Measurements from ENCODE around the gene NFIX.

NFIX gene

DNA sequence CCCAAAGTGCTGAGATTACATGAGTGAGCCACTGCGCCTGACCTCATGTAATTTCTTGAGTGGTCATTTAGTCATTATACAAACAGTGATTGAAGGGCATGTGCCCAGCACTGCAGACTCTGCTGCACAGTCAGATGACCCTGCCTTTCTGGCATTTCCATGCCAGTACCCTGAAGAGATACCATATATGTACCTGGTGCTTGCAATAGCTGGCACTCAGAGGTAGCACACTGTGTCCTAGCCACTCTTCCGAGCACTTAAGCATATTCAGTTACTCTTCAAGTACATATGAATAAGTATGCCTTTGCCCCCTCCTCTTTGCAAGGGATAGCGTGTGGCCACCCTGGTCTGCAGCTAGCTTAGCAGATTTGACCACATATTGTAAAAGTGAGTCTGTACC is 139.4 kb downstream of the NFIX start:
- DNase-seq = no peak

DNA sequence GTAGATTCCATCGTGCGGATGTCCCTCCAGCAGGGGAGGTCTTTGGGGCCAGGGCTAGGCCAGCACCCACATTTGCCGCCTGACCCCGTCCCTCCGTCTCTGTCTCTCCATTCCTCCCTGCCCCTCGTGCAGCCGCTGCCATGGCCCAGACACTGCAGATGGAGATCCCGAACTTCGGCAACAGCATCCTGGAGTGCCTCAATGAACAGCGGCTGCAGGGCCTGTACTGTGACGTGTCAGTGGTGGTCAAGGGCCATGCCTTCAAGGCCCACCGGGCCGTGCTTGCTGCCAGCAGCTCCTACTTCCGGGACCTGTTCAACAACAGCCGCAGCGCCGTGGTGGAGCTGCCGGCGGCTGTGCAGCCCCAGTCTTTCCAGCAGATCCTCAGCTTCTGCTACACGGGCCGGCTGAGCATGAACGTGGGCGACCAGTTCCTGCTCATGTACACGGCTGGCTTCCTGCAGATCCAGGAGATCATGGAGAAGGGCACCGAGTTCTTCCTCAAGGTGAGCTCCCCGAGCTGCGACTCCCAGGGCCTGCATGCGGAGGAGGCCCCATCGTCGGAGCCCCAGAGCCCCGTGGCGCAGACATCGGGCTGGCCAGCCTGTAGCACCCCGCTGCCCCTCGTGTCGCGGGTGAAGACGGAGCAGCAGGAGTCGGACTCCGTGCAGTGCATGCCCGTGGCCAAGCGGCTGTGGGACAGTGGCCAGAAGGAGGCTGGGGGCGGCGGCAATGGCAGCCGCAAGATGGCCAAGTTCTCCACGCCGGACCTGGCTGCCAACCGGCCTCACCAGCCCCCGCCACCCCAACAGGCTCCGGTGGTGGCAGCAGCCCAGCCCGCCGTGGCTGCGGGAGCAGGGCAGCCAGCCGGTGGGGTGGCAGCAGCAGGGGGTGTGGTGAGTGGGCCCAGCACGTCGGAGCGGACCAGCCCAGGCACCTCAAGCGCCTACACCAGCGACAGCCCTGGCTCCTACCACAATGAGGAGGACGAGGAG is 140.1 kb downstream of the NFIX start:
- DNase-seq = no peak

DNA sequence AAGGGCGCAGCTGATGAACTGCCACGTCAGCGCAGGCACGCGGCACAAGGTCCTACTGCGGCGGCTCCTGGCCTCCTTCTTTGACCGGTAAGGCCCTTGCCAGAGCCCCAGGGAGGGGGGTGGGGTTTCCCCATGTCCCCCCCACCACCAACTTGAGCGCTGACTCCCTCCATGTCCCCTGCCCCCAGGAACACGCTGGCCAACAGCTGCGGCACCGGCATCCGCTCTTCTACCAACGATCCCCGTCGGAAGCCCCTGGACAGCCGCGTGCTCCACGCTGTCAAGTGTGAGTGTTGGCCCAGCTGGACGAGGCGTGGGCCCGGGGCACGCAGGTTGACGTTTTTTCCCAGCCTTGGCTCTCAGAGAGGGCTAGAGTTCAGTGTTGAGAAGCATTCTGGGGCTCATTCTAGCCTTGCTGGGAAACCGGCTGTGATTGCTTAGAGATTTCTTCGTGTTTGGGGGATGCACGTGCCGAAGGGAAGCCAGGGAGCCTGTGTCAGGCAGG is 142.1 kb downstream of the NFIX start:
- DNase-seq = no peak

DNA sequence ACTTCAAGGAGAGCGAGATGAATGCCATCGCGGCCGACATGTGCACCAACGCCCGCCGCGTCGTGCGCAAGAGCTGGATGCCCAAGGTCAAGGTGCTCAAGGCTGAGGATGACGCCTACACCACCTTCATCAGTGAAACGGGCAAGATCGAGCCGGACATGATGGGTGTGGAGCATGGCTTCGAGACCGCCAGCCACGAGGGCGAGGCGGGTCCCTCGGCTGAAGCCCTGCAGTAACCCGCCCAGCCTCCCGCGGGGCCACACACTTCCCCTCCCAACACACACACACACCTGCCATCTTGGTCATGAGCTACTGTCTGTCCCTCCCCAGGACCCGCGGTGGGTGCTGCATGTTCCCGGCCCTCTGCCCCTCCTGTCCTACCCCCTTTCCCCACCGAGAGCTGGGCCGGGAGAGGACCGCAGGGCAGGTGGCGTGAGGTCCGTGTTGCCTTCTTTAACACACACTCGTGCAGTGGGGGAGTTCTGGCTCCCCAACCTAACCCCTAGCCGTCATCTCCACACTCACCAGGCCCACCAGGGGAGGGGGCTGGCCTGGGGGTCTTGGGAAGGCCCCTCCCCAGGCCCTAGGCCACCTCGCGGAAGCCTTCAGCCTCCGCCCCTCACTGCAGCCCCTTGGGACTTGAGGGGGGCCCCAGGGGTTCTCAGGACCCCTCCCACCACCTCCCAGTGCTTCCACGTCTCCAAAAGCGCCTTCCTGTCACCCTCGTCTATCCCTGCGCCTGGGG is 143.1 kb downstream of the NFIX start:
- DNase-seq = no peak

DNA sequence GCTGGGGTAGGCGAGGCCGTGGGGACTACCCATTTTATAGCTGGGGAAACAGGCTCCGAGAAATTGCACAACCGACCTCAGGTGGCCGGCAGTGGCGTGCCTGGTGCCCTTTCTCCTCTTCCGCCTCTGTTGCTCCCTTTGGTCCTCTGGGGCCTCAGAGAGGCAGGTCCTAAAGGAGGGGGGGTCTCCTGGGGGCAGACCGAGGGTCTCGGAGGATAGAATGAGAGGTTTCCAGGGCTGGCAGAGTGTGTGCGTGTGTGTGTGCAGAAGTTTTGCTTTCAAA is 143.6 kb downstream of the NFIX start:
- no peak for DNase-seq

DNA sequence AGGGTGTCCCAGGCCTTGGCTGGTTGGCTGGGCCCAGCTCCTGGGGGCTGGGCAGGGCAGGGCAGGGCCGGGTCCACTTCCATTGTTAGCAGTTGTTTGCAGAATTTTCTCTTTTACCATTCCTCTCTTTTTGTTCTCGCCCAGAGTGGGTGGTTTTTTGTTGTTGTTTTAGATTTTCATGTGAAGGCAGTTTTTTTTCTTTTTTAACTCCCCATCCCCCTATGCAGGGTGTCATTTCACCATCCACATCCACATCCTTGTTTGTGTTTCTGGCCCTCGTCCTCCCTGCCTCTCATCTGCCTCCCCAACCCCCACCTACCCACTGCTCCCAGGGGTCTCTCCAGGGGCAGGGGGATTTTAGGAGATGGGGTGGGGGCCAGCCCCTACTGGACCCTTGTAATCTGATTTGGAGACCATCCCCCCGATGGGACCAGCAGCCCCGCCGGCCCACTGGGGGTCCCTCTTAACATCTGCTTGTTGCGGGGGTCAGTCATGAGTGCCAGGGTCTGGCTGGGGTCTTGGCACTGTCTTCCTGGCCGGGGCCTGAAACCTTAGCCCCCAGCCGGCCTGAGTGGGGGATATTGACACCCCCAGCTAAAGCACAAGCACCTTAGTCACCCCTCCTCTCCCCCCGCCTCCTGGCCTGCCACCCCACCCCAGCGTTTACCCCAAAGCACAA is 144.5 kb downstream of the NFIX start:
- DNase-seq = no peak

DNA sequence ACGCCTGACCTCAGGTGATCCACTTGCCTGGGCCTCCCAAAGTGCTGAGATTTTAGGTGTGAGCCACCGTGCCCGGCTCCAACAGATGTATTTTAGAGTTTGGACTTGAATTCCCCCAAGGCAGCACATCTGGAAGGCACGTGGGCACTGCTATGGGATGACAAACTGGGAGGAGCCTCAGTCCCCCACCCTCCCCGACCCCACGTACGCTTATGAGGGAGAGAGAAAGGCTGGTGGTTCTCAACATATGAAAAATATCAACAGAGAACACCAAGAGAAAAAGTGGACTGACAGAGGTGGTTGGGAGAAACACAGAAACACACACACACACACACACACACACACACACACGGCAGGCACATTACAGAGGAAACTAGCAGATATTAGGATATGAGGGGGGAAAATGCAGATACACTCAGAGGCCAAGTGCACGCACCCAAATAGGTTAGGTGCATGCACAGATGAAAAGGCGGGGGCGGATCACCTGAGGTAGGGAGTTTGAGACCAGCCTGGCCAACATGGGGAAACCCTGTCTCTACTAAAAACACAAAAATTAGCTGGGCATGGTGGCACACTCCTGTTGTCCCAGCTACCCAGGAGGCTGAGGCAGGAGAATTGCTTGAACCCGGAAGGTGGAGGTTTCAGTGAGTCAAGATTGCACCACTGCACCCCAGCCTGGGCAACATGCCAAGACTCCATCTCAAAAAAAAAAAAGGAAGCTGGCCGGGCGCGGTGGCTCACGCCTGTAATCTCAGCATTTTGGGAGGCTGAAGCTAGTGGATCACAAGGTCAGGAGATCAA is 151.7 kb downstream of the NFIX start:
- no peak for DNase-seq

Measured in DMS153 (cell line).